CD14-positive monocyte (primary cell): ENCODE measurements around the gene SLC9A8. TPM values are rescaled to one million over a fixed set of nuclear protein-coding genes. Genes with fewer than 3 reads are reported as not detected.

Experiments
- DNase-seq, 3 donors: peaks; one replicate each; pipeline ENCODE4 v3.0.0-alpha.2; 2011 to 2022
- H2AFZ ChIP-seq: 2 replicates; pipeline ENCODE4 v1.6.0; 2012; ENCODE audit warnings: mild to moderate bottlenecking, low read depth, low read length, inconsistent platforms; ENCODE audit not compliant: insufficient read depth, poor library complexity, severe bottlenecking
- H3K27ac ChIP-seq, 2 donors: 1 replicate in 1 of 2; 2 replicates in 1 of 2; pipeline ENCODE4 v1.5.1; 2012 to 2013; ENCODE audit warnings: low read length in 2 of 2, control low read depth in 1 of 2, inconsistent platforms in 1 of 2, low read depth in 1 of 2, mild to moderate bottlenecking in 1 of 2
- H3K27me3 ChIP-seq, 2 donors: one replicate each; pipeline versions ENCODE4 v1.6.0 to v1.6.1; 2011 to 2013; ENCODE audit warnings: low read length in 2 of 2; ENCODE audit not compliant: control insufficient read depth in 2 of 2, insufficient read depth in 2 of 2
- H3K36me3 ChIP-seq, 2 donors: replicated peaks in 1 of 2; 1 replicate in 1 of 2; 2 replicates in 1 of 2; pipeline versions ENCODE4 v1.5.1 to v1.6.1; 2012 to 2013; ENCODE audit warnings: low read length in 2 of 2, control low read depth in 1 of 2, inconsistent platforms in 1 of 2, mild to moderate bottlenecking in 1 of 2; ENCODE audit not compliant: insufficient read depth in 2 of 2, control insufficient read depth in 1 of 2
- H3K4me1 ChIP-seq, 2 donors: 1 replicate in 1 of 2; 2 replicates in 1 of 2; pipeline versions ENCODE4 v1.5.1 to v1.6.1; 2012 to 2013; ENCODE audit warnings: low read length in 2 of 2, control low read depth in 1 of 2, inconsistent platforms in 1 of 2, mild to moderate bottlenecking in 1 of 2, moderate library complexity in 1 of 2; ENCODE audit not compliant: insufficient read depth in 2 of 2, control insufficient read depth in 1 of 2
- H3K4me2 ChIP-seq: replicated peaks from 2 replicates; pipeline ENCODE3; 2012; ENCODE audit warnings: low read length, moderate library complexity, mild to moderate bottlenecking; ENCODE audit not compliant: poor library complexity, severe bottlenecking; ENCODE audit errors: extremely low read depth
- H3K4me3 ChIP-seq, 3 experiments: fragments of 200-600 bp in 1 of 3; sonication (generic) in 1 of 3; replicated peaks in 1 of 3; 1 replicate in 2 of 3; 2 replicates in 1 of 3; pipeline ENCODE4 v1.5.1; 2011 to 2013; ENCODE audit warnings: low read length in 3 of 3, mild to moderate bottlenecking in 3 of 3, control low read depth in 2 of 3, low read depth in 2 of 3, inconsistent platforms in 1 of 3, moderate library complexity in 1 of 3
- H3K79me2 ChIP-seq: 2 replicates; pipeline ENCODE4 v1.6.0; 2012; ENCODE audit warnings: mild to moderate bottlenecking, control low read depth, inconsistent platforms, low read length, moderate library complexity; ENCODE audit not compliant: insufficient read depth
- H3K9ac ChIP-seq: 2 replicates; pipeline ENCODE4 v1.6.0; 2017; ENCODE audit warnings: low read length, mild to moderate bottlenecking; ENCODE audit not compliant: insufficient read depth, poor library complexity, severe bottlenecking
- H3K9me3 ChIP-seq, 2 donors: replicated peaks in 1 of 2; 1 replicate in 1 of 2; 2 replicates in 1 of 2; pipeline versions ENCODE4 v1.5.1 to v1.6.1; 2012 to 2013; ENCODE audit warnings: low read length in 2 of 2, control low read depth in 1 of 2; ENCODE audit not compliant: control insufficient read depth in 1 of 2, insufficient read depth in 1 of 2
- H4K20me1 ChIP-seq: 2 replicates; pipeline ENCODE4 v1.6.0; 2012; ENCODE audit warnings: mild to moderate bottlenecking, low read length, control low read depth, moderate library complexity; ENCODE audit not compliant: insufficient read depth
- H3K27ac Mint-ChIP-seq, 7 donors: one replicate each; pipeline ENCODE4 v1.8.0; 2020; ENCODE audit warnings: mild to moderate bottlenecking in 7 of 7, mixed read lengths in 7 of 7, moderate library complexity in 6 of 7, inconsistent platforms in 2 of 7
- H3K27me3 Mint-ChIP-seq, 3 donors: one replicate each; pipeline ENCODE4 v1.8.0; 2021 to 2022; ENCODE audit warnings: low read depth in 3 of 3, mild to moderate bottlenecking in 3 of 3, mixed read lengths in 3 of 3, moderate library complexity in 3 of 3, inconsistent platforms in 1 of 3
- H3K36me3 Mint-ChIP-seq, 2 donors: one replicate each; pipeline ENCODE4 v1.8.0; 2020; ENCODE audit warnings: mixed read lengths in 2 of 2, inconsistent platforms in 1 of 2, mild to moderate bottlenecking in 1 of 2
- H3K4me1 Mint-ChIP-seq: one replicate; pipeline ENCODE4 v1.8.0; 2020; ENCODE audit warnings: mild to moderate bottlenecking, mixed read lengths
- H3K4me3 Mint-ChIP-seq, 2 donors: one replicate each; pipeline ENCODE4 v1.8.0; 2020; ENCODE audit warnings: mild to moderate bottlenecking in 2 of 2, mixed read lengths in 2 of 2, moderate library complexity in 1 of 2
- H3K9me3 Mint-ChIP-seq, 7 donors: one replicate each; pipeline ENCODE4 v1.8.0; 2020 to 2022; ENCODE audit warnings: mixed read lengths in 7 of 7, mild to moderate bottlenecking in 6 of 7, moderate library complexity in 6 of 7, inconsistent platforms in 2 of 7
- CTCF ChIP-seq: fragments of 200-600 bp; IDR thresholded peaks from one replicate; pipeline ENCODE4 v1.8.0; 2022; ENCODE audit warnings: antibody characterized with exemption, mild to moderate bottlenecking
- WGBS: methylation state at CpG from one replicate; pipeline ENCODE4 v1.1.5; 2013; ENCODE audit warnings: missing lambda C conversion rate; ENCODE audit not compliant: insufficient coverage; 5-methylcytosine and 5-hydroxymethylcytosine counted together
- intact Hi-C, 2 donors: fragments of 100-400 bp; cut with micrococcal nuclease; formaldehyde crosslinking; loops; one replicate each; pipeline versions ENCODE4 v1.15.0 to v1.15.1; 2023
- polyA plus RNA-seq, 3 donors: library from polyadenylated mRNA; depleted of rRNA in 1 of 3; unstranded in 2 of 3; stranded (reverse) in 1 of 3; fragments of 300-500 nt in 2 of 3; fragments of >200 nt in 1 of 3; fragmentation: Illumina TruSeq in 2 of 3; gene quantifications; 1 replicate in 2 of 3; 2 replicates in 1 of 3; pipeline ENCODE4 v1.2.3, GENCODE V29; 2012 to 2021

SLC9A8 gene
- polyA plus RNA-seq, 3 donors = 3.0 to 14.6 (median 3.3) TPM

GRCh38 chr20:49915380-49916145 lies 102.9 kb downstream of the SLC9A8 start, which contains the start of gene SPATA2:
Gene SPATA2 (minus strand): TSS chr20:49915529. CDS start chr20:49908490, 7,039 bp downstream.
- H3K9me3 Mint-ChIP-seq = peaks cover 0 to 2% (median 0%) of the 10 kb centered on the region in 7 donors
- peak within 1 kb of the TSS; percentile 73 to 96 (median 85) for H3K4me3 ChIP-seq
- peaks cover 36% of the 10 kb centered on the region for H3K4me1 Mint-ChIP-seq
- H3K4me3 Mint-ChIP-seq = peak within 1 kb of the TSS; percentile 89 to 96
- peak within 1 kb of the TSS; percentile 90 for H3K4me2 ChIP-seq
- no peaks in the 10 kb centered on the region for H3K27me3 ChIP-seq
- peak within 1 kb of the TSS; percentile 100 for H3K27ac Mint-ChIP-seq
- H3K27ac ChIP-seq = peak within 1 kb of the TSS; percentile 96 to 98
- peaks cover 34% of the 10 kb centered on the region for H4K20me1 ChIP-seq
- under 1% methylated on average over 68 of the region's 69 CpGs for WGBS
- intact Hi-C loops = loop anchor here in 1 of 2 donors (2.0 kb wide), 1 partner anchor 21 kb away; the partner anchor contains the start of gene RNF114
- H3K9ac ChIP-seq = peak within 1 kb of the TSS; percentile 92
- H3K36me3 Mint-ChIP-seq = peaks cover 3 to 16% of the 10 kb centered on the region in 2 donors
- H3K27me3 Mint-ChIP-seq = peaks cover 0 to 1% (median 0%) of the 10 kb centered on the region in 3 donors
- TF ChIP-seq CTCF = no peak
- peak within 1 kb of the TSS; percentile 80 for H2AFZ ChIP-seq
- peaks cover 48% of the 10 kb centered on the region for H3K79me2 ChIP-seq
- DNase-seq = peak; percentile 95 to 98 (median 96)
- peaks cover 8 to 24% of the 10 kb centered on the region in 2 donors for H3K36me3 ChIP-seq
- H3K4me1 ChIP-seq = peaks cover 34 to 35% of the 10 kb centered on the region in 2 donors
- H3K9me3 ChIP-seq = no peaks in the 10 kb centered on the region

DNA sequence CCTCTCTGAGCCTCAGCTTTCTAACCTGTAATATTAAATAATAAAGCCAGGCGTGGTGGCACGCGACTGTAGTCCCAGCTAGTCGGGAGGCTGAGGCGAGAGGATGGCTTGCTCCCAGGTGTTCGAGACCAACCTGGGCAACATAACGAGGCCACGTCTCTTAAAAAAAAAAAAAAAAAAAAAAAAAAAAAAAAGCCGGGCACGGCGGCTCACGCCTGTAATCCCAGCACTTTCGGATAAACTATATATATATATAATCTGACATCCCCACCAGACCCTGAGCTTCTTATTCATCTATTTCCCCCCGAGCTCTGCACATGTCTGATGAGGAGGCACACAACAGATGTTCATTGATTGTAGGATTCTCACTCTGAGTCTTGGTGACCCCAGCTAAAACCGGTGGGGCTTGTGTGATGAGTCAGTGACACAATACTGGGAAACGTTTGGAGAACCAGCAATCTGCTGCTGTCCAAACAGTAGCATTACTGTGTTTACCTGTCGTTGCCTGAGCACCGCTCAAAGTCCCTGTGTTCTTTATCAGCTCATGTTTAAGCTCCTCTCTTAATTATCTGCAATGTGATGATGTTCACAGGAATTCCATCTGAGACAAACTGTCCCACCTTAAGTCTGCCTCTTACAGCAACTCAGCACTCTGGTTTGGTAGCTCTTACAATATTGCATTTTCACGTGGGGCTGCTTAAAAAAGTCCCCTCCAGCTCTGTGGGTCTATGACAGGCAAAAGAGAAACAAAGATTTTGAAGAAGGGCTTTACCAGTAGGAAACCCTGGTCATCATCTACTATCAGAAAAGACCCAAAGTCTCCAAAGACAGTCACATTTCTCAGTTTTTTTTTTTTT lies 103.7 kb downstream of the SLC9A8 start:
- Histone ChIP-seq H3K9me3 (no peaks in the 10 kb centered on the region), H3K4me3 (peak overlapping the region; percentile 73 to 96 (median 85)), H3K4me1 (peaks cover 34 to 35% of the 10 kb centered on the region in 2 donors), H3K27ac (peak overlapping the region; percentile 96 to 98), H4K20me1 (peaks cover 26% of the 10 kb centered on the region), H3K36me3 (peaks cover 4 to 18% of the 10 kb centered on the region in 2 donors), H3K4me2 (peak overlapping the region; percentile 90), H3K79me2 (peaks cover 40% of the 10 kb centered on the region), H3K27me3 (no peaks in the 10 kb centered on the region), H2AFZ (peak overlapping the region; percentile 80), H3K9ac (peak overlapping the region; percentile 92)
- peaks cover 0 to 11% of the 10 kb centered on the region in 2 donors for H3K36me3 Mint-ChIP-seq
- peak overlapping the region; percentile 100 for H3K27ac Mint-ChIP-seq
- peaks cover 0 to 2% (median 0%) of the 10 kb centered on the region in 7 donors for H3K9me3 Mint-ChIP-seq
- H3K27me3 Mint-ChIP-seq = peaks cover 0 to 1% (median 0%) of the 10 kb centered on the region in 3 donors
- no peak for TF ChIP-seq CTCF
- WGBS = 57% methylated on average over 4 of the region's 19 CpGs
- peaks cover 36% of the 10 kb centered on the region for H3K4me1 Mint-ChIP-seq
- intact Hi-C loops = no loop called here
- H3K4me3 Mint-ChIP-seq = peak overlapping the region; percentile 89 to 96
- peak in 1 of 3 donors; percentile 25 for DNase-seq
